GM12875 (cell line): ENCODE measurements around the gene ARSA.

Experiments used
- H3K4me3 ChIP-seq: one replicate; pipeline ENCODE4 v1.5.1; 2011; ENCODE audit warnings: low read depth, low read length, control low read depth
- CTCF ChIP-seq: IDR thresholded peaks from 2 replicates; pipeline ENCODE4 v1.5.1; 2011; ENCODE audit warnings: low read depth, mild to moderate bottlenecking, control low read depth, inconsistent platforms, low read length, moderate library complexity, borderline replicate concordance; ENCODE audit not compliant: insufficient read depth

ARSA gene

GRCh38 chr22:50606946-50607658, 20.9 kb downstream of the ARSA start:
- no peak for TF ChIP-seq CTCF
- H3K4me3 ChIP-seq: no peak overlapping the region

GRCh38 chr22:50606165-50606945, 21.6 kb downstream of the ARSA start:
- H3K4me3 ChIP-seq: no peak overlapping the region
- no peak for TF ChIP-seq CTCF

GRCh38 chr22:50605613-50606074, 22.3 kb downstream of the ARSA start:
- H3K4me3 ChIP-seq: no peak overlapping the region
- no peak for TF ChIP-seq CTCF

GRCh38 chr22:50605002-50605612, 22.8 kb downstream of the ARSA start:
- no peak for TF ChIP-seq CTCF
- no peak overlapping the region for H3K4me3 ChIP-seq

- H3K4me3 ChIP-seq: no peak overlapping the region
- TF ChIP-seq CTCF: no peak
These were observed 23.5 kb downstream of the ARSA start for GRCh38 chr22:50604256-50605001.

- no peak overlapping the region for H3K4me3 ChIP-seq
- TF ChIP-seq CTCF: no peak
These were observed 24.3 kb downstream of the ARSA start for GRCh38 chr22:50603511-50604255.
